HCT116 (cell line): ENCODE data around the gene SLC6A18. TPM values are rescaled to one million over a fixed set of nuclear protein-coding genes. Genes with fewer than 3 reads are reported as not detected.

Experiments used
- ATAC-seq: fragments of 200-7000 bp; cut with Tn5 transposase; 2 replicates; pipeline ENCODE4 v1.9.1; 2020; ENCODE audit warnings: mild to moderate bottlenecking, moderate library complexity
- BruUV-seq: library from RNA; stranded (reverse); fragments of 400-500 nt; replicated peaks from 2 replicates; lab custom pipeline; 2021; lab: Mats Ljungman, UMichigan
- CTCF ChIA-PET: fragments of 300-600 bp; sonication (Branson Sonifier 250); formaldehyde crosslinking; loops from one replicate; lab custom pipeline; 2021; ENCODE audit warnings: antibody characterized with exemption; lab: Charles Lee
- POLR2A ChIA-PET: fragments of 300-600, 350-600 bp; sonication (Branson Sonifier 250); formaldehyde crosslinking; loops from one replicate; lab custom pipeline; 2021; ENCODE audit warnings: antibody characterized with exemption; lab: Charles Lee
- RAD21 ChIA-PET, 2 experiments: fragments of 300-600 bp; sonication (Branson Sonifier 250); formaldehyde crosslinking; loops; one replicate each; lab custom pipeline; 2023; ENCODE audit warnings: low total read pairs in 2 of 2; ENCODE audit not compliant: uncharacterized antibody in 2 of 2, unreplicated experiment in 2 of 2, low non-redundant PET in 1 of 2; lab: Charles Lee
- DNase-seq: peaks from one replicate; pipeline ENCODE4 v3.0.0-alpha.2; 2010; ENCODE audit warnings: low read depth, low spot score
- H2AFZ ChIP-seq: fragments of 200-600 bp; shearing (Covaris generic), sonication (generic); 2 replicates; pipeline ENCODE4 v1.6.1; 2017; ENCODE audit warnings: low read depth, mixed run types, mixed read lengths, antibody characterized with exemption, low read length; ENCODE audit not compliant: poor library complexity, severe bottlenecking
- H3K27ac ChIP-seq: 2 replicates; pipeline ENCODE4 v1.5.1; 2012; ENCODE audit warnings: low read depth, low read length
- H3K27me3 ChIP-seq: fragments of 200-600 bp; sonication (generic); 2 replicates; pipeline ENCODE4 v1.6.1; 2016; ENCODE audit warnings: mixed run types, low read length, mixed read lengths; ENCODE audit not compliant: insufficient read depth
- H3K36me3 ChIP-seq, 2 experiments: fragments of 200-500 bp in 1 of 2; fragments of 200-600 bp in 1 of 2; sonication (Bioruptor generic) in 1 of 2; sonication (generic) in 1 of 2; 2 replicates each; pipeline versions ENCODE4 v1.5.1 to v1.6.1; 2014 to 2016; ENCODE audit warnings: low read length in 2 of 2, inconsistent platforms in 1 of 2, mixed read lengths in 1 of 2, mixed run types in 1 of 2; ENCODE audit not compliant: insufficient read depth in 2 of 2, control insufficient read depth in 1 of 2
- H3K4me1 ChIP-seq, 2 experiments: fragments of 200-600 bp in 1 of 2; sonication (generic) in 1 of 2; 2 replicates each; pipeline versions ENCODE4 v1.5.1 to v1.6.1; 2012 to 2017; ENCODE audit warnings: low read length in 2 of 2, inconsistent platforms in 1 of 2, mild to moderate bottlenecking in 1 of 2, mixed read lengths in 1 of 2, mixed run types in 1 of 2, moderate library complexity in 1 of 2; ENCODE audit not compliant: insufficient read depth in 2 of 2, control insufficient read depth in 1 of 2
- H3K4me2 ChIP-seq: fragments of 200-600 bp; sonication (generic); 2 replicates; pipeline ENCODE4 v1.6.1; 2017; ENCODE audit warnings: mixed run types, low read length, mixed read lengths
- H3K4me3 ChIP-seq, 2 experiments: fragments of 200-600 bp in 1 of 2; sonication (generic) in 1 of 2; replicated peaks in 1 of 2; 2 replicates each; pipeline ENCODE4 v1.5.1; 2011 to 2016; ENCODE audit warnings: low read length in 2 of 2, control low read depth in 1 of 2, low read depth in 1 of 2, mild to moderate bottlenecking in 1 of 2, mixed read lengths in 1 of 2, mixed run types in 1 of 2
- H3K79me2 ChIP-seq: fragments of 200-600 bp; sonication (generic); 2 replicates; pipeline ENCODE4 v1.6.1; 2017; ENCODE audit warnings: mild to moderate bottlenecking, mixed run types, low read length, moderate library complexity, mixed read lengths; ENCODE audit not compliant: insufficient read depth
- H3K9ac ChIP-seq: fragments of 200-600 bp; sonication (generic); 2 replicates; pipeline ENCODE4 v1.6.1; 2016; ENCODE audit warnings: low read length, mixed read lengths
- H3K9me2 ChIP-seq: fragments of 200-600 bp; sonication (generic), shearing (Covaris generic); 2 replicates; pipeline ENCODE4 v1.6.1; 2017; ENCODE audit warnings: mixed run types, mild to moderate bottlenecking, moderate library complexity; ENCODE audit not compliant: insufficient read depth
- H3K9me3 ChIP-seq, 2 experiments: fragments of 200-500 bp in 1 of 2; fragments of 200-600 bp in 1 of 2; sonication (Bioruptor generic) in 1 of 2; sonication (generic) in 1 of 2; 2 replicates each; pipeline ENCODE4 v1.6.1; 2014 to 2017; ENCODE audit warnings: low read length in 2 of 2, mixed read lengths in 2 of 2, inconsistent platforms in 1 of 2, low read depth in 1 of 2, mild to moderate bottlenecking in 1 of 2, mixed run types in 1 of 2, moderate library complexity in 1 of 2; ENCODE audit not compliant: control insufficient read depth in 1 of 2, insufficient read depth in 1 of 2
- H4K20me1 ChIP-seq: fragments of 200-600 bp; sonication (generic), shearing (Covaris generic); 2 replicates; pipeline ENCODE4 v1.6.1; 2017; ENCODE audit warnings: mixed run types, mild to moderate bottlenecking, moderate library complexity; ENCODE audit not compliant: insufficient read depth
- CBX3 ChIP-seq: IDR thresholded peaks from 2 replicates; pipeline ENCODE4 v1.6.1; 2012; ENCODE audit warnings: low read depth
- CEBPB ChIP-seq: IDR thresholded peaks from 2 replicates; pipeline ENCODE4 v1.6.1; 2012; ENCODE audit warnings: low read depth
- CTCF ChIP-seq, 3 experiments: fragments of 200-600 bp in 1 of 3; sonication (generic) in 1 of 3; IDR thresholded peaks in 2 of 3; conservative IDR thresholded peaks in 1 of 3; 2 replicates each; pipeline ENCODE4 v1.5.1; 2012 to 2017; ENCODE audit warnings: low read depth in 2 of 3, low read length in 2 of 3, antibody characterized with exemption in 1 of 3, borderline replicate concordance in 1 of 3, control low read depth in 1 of 3, mild to moderate bottlenecking in 1 of 3, mixed read lengths in 1 of 3, mixed run types in 1 of 3, moderate library complexity in 1 of 3; ENCODE audit not compliant: insufficient read depth in 1 of 3
- ELF1 ChIP-seq: IDR thresholded peaks from 2 replicates; pipeline ENCODE4 v1.6.1; 2012; ENCODE audit warnings: low read depth, borderline replicate concordance
- FOSL1 ChIP-seq: IDR thresholded peaks from 2 replicates; pipeline ENCODE4 v1.6.1; 2012; ENCODE audit warnings: low read depth
- JUND ChIP-seq: IDR thresholded peaks from 2 replicates; pipeline ENCODE4 v1.6.1; 2012
- MAX ChIP-seq: IDR thresholded peaks from 2 replicates; pipeline ENCODE4 v1.6.1; 2012
- POLR2A ChIP-seq: IDR thresholded peaks from 2 replicates; pipeline ENCODE4 v1.7.0; 2011; ENCODE audit warnings: borderline replicate concordance; ENCODE audit not compliant: insufficient read depth, insufficient read length; ENCODE audit errors: extremely low read depth
- SIN3A ChIP-seq: IDR thresholded peaks from 2 replicates; pipeline ENCODE4 v1.6.1; 2012; ENCODE audit warnings: low read depth
- SRF ChIP-seq: IDR thresholded peaks from 2 replicates; pipeline ENCODE4 v1.6.1; 2012; ENCODE audit warnings: low read depth
- ZBTB33 ChIP-seq: IDR thresholded peaks from 2 replicates; pipeline ENCODE4 v1.6.1; 2011; ENCODE audit warnings: mild to moderate bottlenecking, low read length, moderate library complexity; ENCODE audit not compliant: insufficient replicate concordance; ENCODE audit errors: extremely low read depth
- ZFX ChIP-seq: fragments of 450-650 bp; IDR thresholded peaks from 2 replicates; pipeline ENCODE4 v1.6.1; 2017
- ZNF274 ChIP-seq: fragments of 200-500 bp; sonication (Bioruptor generic); IDR thresholded peaks from 2 replicates; pipeline ENCODE4 v1.6.1; 2014; ENCODE audit warnings: mild to moderate bottlenecking, low read depth, low read length, inconsistent platforms
- intact Hi-C: fragments of 100-400 bp; cut with micrococcal nuclease; formaldehyde crosslinking; loops from 2 replicates; pipeline ENCODE4 v1.10.0; 2022
- total RNA-seq: library from RNA; stranded (reverse); gene quantifications from one replicate; pipeline ENCODE4 v1.2.1, GENCODE V29; 2021; ENCODE audit not compliant: unreplicated experiment
- TF ChIP-seq, protein P1 (sequence below): IDR thresholded peaks from 2 replicates; pipeline ENCODE4 v1.6.1; 2012

The SLC6A18 gene
- total RNA-seq, 1 experiment from 2014 or later: not detected

DNA sequence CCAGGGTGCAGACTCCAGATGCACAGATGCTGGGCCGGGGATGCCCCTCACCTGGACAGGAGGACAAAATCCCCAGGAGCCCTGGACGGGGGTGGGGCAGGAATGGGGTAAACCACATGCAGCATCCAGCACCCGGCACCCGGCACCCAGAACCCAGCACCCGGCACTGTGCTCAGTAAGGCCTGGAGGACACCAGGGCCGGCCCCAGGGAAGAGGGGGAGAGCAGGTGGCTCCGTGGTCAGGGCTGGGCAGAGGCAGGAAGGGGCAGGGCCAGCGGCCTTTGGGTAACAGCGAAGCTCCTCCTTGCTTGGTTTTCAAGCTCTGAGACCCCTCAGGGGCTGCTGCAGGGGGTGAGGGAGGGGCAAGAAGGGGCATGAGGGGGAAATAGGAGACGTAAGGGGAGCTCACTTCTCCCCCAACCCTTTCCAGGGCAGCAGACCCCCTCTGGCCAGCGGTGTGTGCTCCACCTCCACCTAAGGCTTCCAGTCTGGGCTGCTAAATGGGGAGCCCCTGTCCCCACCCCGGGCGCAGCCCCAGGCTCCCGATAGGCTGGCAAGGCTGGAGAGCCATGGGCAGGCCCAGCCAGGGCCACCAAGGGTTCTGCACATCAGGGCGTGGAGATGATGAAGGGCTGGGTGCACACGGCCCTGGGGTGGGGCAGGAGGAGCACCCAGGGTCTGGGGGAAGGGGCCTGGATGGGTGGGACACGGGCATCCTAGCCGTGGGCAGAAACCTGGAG is 41.6 kb upstream of the SLC6A18 start:
- no peaks in the 10 kb centered on the region for H3K36me3 ChIP-seq
- TF ChIP-seq POLR2A: no peak
- H3K9me2 ChIP-seq: no peaks in the 10 kb centered on the region
- BruUV-seq: no TSS peak
- H2AFZ ChIP-seq: no peak overlapping the region
- RAD21 ChIA-PET: no interaction called here
- no peaks in the 10 kb centered on the region for H3K4me1 ChIP-seq
- H3K79me2 ChIP-seq: no peaks in the 10 kb centered on the region
- no peaks in the 10 kb centered on the region for H4K20me1 ChIP-seq
- H3K27me3 ChIP-seq: no peaks in the 10 kb centered on the region
- no peak overlapping the region for H3K4me2 ChIP-seq
- no peak overlapping the region for H3K27ac ChIP-seq
- intact Hi-C loops: no loop called here
- DNase-seq (no peak), ATAC-seq (0 out of 2 replicates have a peak, but pooled peaks have one; percentile 6)
- H3K9ac ChIP-seq: no peak overlapping the region
- POLR2A ChIA-PET: no interaction called here
- H3K9me3 ChIP-seq: no peaks in the 10 kb centered on the region
- no peak overlapping the region for H3K4me3 ChIP-seq
- CTCF ChIA-PET: interaction anchor here (1.2 kb wide), 1 partner anchor 9 kb away, joined by 3 read pairs; no protein-coding TSS in a partner anchor

DNA sequence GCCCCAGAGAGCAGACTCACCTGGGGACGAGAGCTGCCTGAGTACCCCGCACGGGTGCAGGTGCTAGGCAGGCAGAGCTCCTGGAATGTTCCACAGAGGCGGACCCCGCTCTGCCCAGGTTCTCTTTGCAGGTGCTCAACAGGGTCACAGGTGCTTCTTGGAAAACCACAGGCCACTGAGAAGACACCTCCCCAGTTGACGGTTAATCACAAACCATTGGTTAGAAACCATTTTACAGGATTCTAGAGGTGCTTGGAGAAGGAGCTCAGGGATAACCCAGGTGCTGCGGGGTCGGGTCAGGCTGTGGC is 41.1 kb upstream of the SLC6A18 start:
- Histone ChIP-seq H3K27ac (no peak overlapping the region), H3K36me3 (no peaks in the 10 kb centered on the region), H3K79me2 (no peaks in the 10 kb centered on the region), H4K20me1 (no peaks in the 10 kb centered on the region), H2AFZ (no peak overlapping the region), H3K9me2 (no peaks in the 10 kb centered on the region), H3K27me3 (no peaks in the 10 kb centered on the region), H3K4me2 (no peak overlapping the region), H3K4me1 (no peaks in the 10 kb centered on the region), H3K9ac (no peak overlapping the region), H3K9me3 (no peaks in the 10 kb centered on the region), H3K4me3 (no peak overlapping the region)
- ChIA-PET RAD21 (no interaction called here), CTCF (interaction anchor here (1.2 kb wide), 1 partner anchor 10 kb away, joined by 3 read pairs; no protein-coding TSS in a partner anchor), POLR2A (no interaction called here)
- no TSS peak for BruUV-seq
- DNase-seq (no peak), ATAC-seq (no peak)
- intact Hi-C loops: no loop called here
- no peak for TF ChIP-seq CBX3
- no peak for TF ChIP-seq FOSL1
- TF ChIP-seq ZNF274: no peak
- TF ChIP-seq ZBTB33: no peak
- TF ChIP-seq CTCF (IDR thresholded peaks at IDR 0.05 in 2 of 3, conservative IDR thresholded peaks at IDR 0.05 in 1 of 3; ENCODE audit: borderline replicate concordance in 1 of 3, insufficient read depth in 1 of 3, low read depth in 2 of 3, low read length in 2 of 3): no peak
- no peak for TF ChIP-seq SRF
- no peak for TF ChIP-seq CEBPB
- TF ChIP-seq ZFX: no peak
- TF ChIP-seq, protein P1, sequence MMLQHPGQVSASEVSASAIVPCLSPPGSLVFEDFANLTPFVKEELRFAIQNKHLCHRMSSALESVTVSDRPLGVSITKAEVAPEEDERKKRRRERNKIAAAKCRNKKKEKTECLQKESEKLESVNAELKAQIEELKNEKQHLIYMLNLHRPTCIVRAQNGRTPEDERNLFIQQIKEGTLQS: no peak
- no peak for TF ChIP-seq JUND
- no peak for TF ChIP-seq SIN3A
- TF ChIP-seq ELF1: no peak
- no peak for TF ChIP-seq MAX
